ENCODE results near the gene PEX26.

DNA sequence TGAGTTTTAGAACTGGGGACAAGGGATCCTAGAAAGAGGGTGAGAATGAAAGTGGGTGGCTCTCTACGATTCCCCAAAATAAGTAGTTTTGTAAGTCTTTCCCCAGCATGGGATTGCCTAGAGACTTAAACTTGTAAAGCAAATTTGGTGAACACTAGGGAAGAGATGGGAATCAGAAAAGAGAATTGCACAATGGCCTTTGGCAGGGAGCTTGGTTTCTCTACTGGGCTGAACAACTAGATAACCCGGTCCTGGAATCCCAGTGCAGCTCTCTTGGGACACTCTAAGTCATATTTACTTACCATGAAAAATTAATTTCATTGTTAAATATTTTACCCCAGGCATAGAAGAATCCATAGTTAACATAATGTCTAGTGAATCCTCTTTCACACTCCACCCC is 55.7 kb downstream of the PEX26 start:
- TF ChIP-seq GATA2 (IDR thresholded peaks at IDR 0.05; ENCODE audit: low read depth, low read length) (no peak), GATA3 (IDR thresholded peaks at IDR 0.05; ENCODE audit: low read depth, low read length) (no peak)

Data from SH-SY5Y (cell line).